Loucy (cell line): ENCODE measurements around the gene RAB7B.

Experiments
- H2AFZ ChIP-seq: fragments of 200-600 bp; sonication (generic); 2 replicates; pipeline ENCODE4 v1.6.0; 2016; ENCODE audit warnings: antibody characterized with exemption, mild to moderate bottlenecking, low read length, moderate library complexity
- H3F3A ChIP-seq: fragments of 200-600 bp; 2 replicates; pipeline ENCODE4 v1.6.0; 2016; ENCODE audit warnings: antibody characterized with exemption, low read depth, mild to moderate bottlenecking
- H3K27me3 ChIP-seq: fragments of 200-600 bp; sonication (generic); 2 replicates; pipeline ENCODE4 v1.6.1; 2014; ENCODE audit warnings: low read length, mild to moderate bottlenecking; ENCODE audit not compliant: insufficient read depth, poor library complexity, severe bottlenecking
- H3K36me3 ChIP-seq: fragments of 200-600 bp; sonication (generic); 2 replicates; pipeline ENCODE4 v1.6.1; 2016; ENCODE audit warnings: low read length; ENCODE audit not compliant: insufficient read depth
- H3K4me1 ChIP-seq: fragments of 200-600 bp; sonication (generic); 2 replicates; pipeline ENCODE4 v1.5.1; 2014; ENCODE audit warnings: low read length, mild to moderate bottlenecking; ENCODE audit not compliant: insufficient read depth, poor library complexity, severe bottlenecking
- H3K4me2 ChIP-seq: fragments of 200-600 bp; sonication (generic); 2 replicates; pipeline ENCODE4 v1.6.0; 2014; ENCODE audit warnings: antibody characterized with exemption, low read length, low read depth, mild to moderate bottlenecking; ENCODE audit not compliant: poor library complexity, severe bottlenecking
- H3K4me3 ChIP-seq: fragments of 200-600 bp; sonication (generic); 2 replicates; pipeline ENCODE4 v1.5.1; 2014; ENCODE audit warnings: low read length, mild to moderate bottlenecking, mixed read lengths; ENCODE audit not compliant: poor library complexity, severe bottlenecking
- H3K79me2 ChIP-seq: fragments of 200-600 bp; sonication (generic); 2 replicates; pipeline ENCODE4 v1.6.1; 2014; ENCODE audit warnings: low read length; ENCODE audit not compliant: insufficient read depth
- H3K9ac ChIP-seq: fragments of 200-600 bp; sonication (generic); 2 replicates; pipeline ENCODE4 v1.6.0; 2014; ENCODE audit warnings: mild to moderate bottlenecking, low read depth, low read length, moderate library complexity; ENCODE audit not compliant: poor library complexity, severe bottlenecking
- H3K9me2 ChIP-seq: fragments of 200-600 bp; sonication (generic); replicated peaks from 2 replicates; pipeline ENCODE4 v1.6.1; 2016; ENCODE audit warnings: low read depth, low read length, mixed read lengths
- H3K9me3 ChIP-seq: fragments of 200-600 bp; sonication (generic); 2 replicates; pipeline ENCODE4 v1.6.1; 2014; ENCODE audit warnings: mild to moderate bottlenecking, antibody characterized with exemption, low read length, low read depth; ENCODE audit not compliant: insufficient read depth
- H4K20me1 ChIP-seq: fragments of 200-600 bp; sonication (generic); 2 replicates; pipeline ENCODE4 v1.6.0; 2014; ENCODE audit warnings: antibody characterized with exemption, low read length, mild to moderate bottlenecking; ENCODE audit not compliant: insufficient read depth, poor library complexity, severe bottlenecking
- CTCF ChIP-seq: fragments of 200-600 bp; sonication (generic); conservative IDR thresholded peaks from 2 replicates; pipeline ENCODE4 v1.5.1; 2014; ENCODE audit warnings: mild to moderate bottlenecking, antibody characterized with exemption, low read length
- EZH2phosphoT487 ChIP-seq: fragments of 200-600 bp; IDR thresholded peaks from 2 replicates; pipeline ENCODE4 v1.6.1; 2018; ENCODE audit warnings: antibody characterized with exemption, mild to moderate bottlenecking, moderate library complexity, borderline replicate concordance

The RAB7B gene

GRCh38 chr1:205994346-205994745, 8.8 kb downstream of the RAB7B start:
- H4K20me1 ChIP-seq: no peaks in the 10 kb centered on the region
- no peaks in the 10 kb centered on the region for H3K9me3 ChIP-seq
- peaks cover 15% of the 10 kb centered on the region for H3K4me1 ChIP-seq
- no peaks in the 10 kb centered on the region for H3K36me3 ChIP-seq
- no peak overlapping the region for H3K9ac ChIP-seq
- no peak overlapping the region for H3K4me2 ChIP-seq
- H3K79me2 ChIP-seq: no peaks in the 10 kb centered on the region
- H2AFZ ChIP-seq: no peak overlapping the region
- no peaks in the 10 kb centered on the region for H3K9me2 ChIP-seq
- H3K27me3 ChIP-seq: no peaks in the 10 kb centered on the region
- H3K4me3 ChIP-seq: no peak overlapping the region
- no peaks in the 10 kb centered on the region for H3F3A ChIP-seq
- TF ChIP-seq EZH2phosphoT487 (no peak), CTCF (no peak)

- H3K27me3 ChIP-seq: no peaks in the 10 kb centered on the region
- peaks cover 18% of the 10 kb centered on the region for H3K4me1 ChIP-seq
- H3K9me2 ChIP-seq: no peaks in the 10 kb centered on the region
- no peak overlapping the region for H3K4me2 ChIP-seq
- H4K20me1 ChIP-seq: no peaks in the 10 kb centered on the region
- H3K4me3 ChIP-seq: no peak overlapping the region
- no peak overlapping the region for H3K9ac ChIP-seq
- H3K79me2 ChIP-seq: no peaks in the 10 kb centered on the region
- H2AFZ ChIP-seq: no peak overlapping the region
- H3F3A ChIP-seq: no peaks in the 10 kb centered on the region
- no peaks in the 10 kb centered on the region for H3K9me3 ChIP-seq
- H3K36me3 ChIP-seq: no peaks in the 10 kb centered on the region
- TF ChIP-seq CTCF: no peak
- TF ChIP-seq EZH2phosphoT487: no peak
Measured at GRCh38 chr1:205993068-205993467, 10.1 kb downstream of the RAB7B start.

- no peaks in the 10 kb centered on the region for H3K36me3 ChIP-seq
- no peaks in the 10 kb centered on the region for H3K27me3 ChIP-seq
- peaks cover 18% of the 10 kb centered on the region for H3K4me1 ChIP-seq
- no peaks in the 10 kb centered on the region for H3F3A ChIP-seq
- H2AFZ ChIP-seq: no peak overlapping the region
- no peaks in the 10 kb centered on the region for H3K9me2 ChIP-seq
- no peak for TF ChIP-seq EZH2phosphoT487
- no peak for TF ChIP-seq CTCF
- no peak overlapping the region for H3K4me2 ChIP-seq
- no peak overlapping the region for H3K4me3 ChIP-seq
- H3K9me3 ChIP-seq: no peaks in the 10 kb centered on the region
- H4K20me1 ChIP-seq: no peaks in the 10 kb centered on the region
- H3K9ac ChIP-seq: no peak overlapping the region
- no peaks in the 10 kb centered on the region for H3K79me2 ChIP-seq
Measured at GRCh38 chr1:205992218-205992882, 10.8 kb downstream of the RAB7B start.
